ENCODE measurements around the gene COL27A1. TPM values are rescaled to one million over a fixed set of nuclear protein-coding genes. Genes with fewer than 3 reads are reported as not detected.
"Not testable (repeated sequence)": the region's sequence is repeated elsewhere in the genome, so short reads cannot be mapped to it uniquely, and the experiment has no call there.

The COL27A1 gene
- total RNA-seq, 6 experiments from 2014 or later: 22.2 to 24.1 (median 23.4) TPM

DNA sequence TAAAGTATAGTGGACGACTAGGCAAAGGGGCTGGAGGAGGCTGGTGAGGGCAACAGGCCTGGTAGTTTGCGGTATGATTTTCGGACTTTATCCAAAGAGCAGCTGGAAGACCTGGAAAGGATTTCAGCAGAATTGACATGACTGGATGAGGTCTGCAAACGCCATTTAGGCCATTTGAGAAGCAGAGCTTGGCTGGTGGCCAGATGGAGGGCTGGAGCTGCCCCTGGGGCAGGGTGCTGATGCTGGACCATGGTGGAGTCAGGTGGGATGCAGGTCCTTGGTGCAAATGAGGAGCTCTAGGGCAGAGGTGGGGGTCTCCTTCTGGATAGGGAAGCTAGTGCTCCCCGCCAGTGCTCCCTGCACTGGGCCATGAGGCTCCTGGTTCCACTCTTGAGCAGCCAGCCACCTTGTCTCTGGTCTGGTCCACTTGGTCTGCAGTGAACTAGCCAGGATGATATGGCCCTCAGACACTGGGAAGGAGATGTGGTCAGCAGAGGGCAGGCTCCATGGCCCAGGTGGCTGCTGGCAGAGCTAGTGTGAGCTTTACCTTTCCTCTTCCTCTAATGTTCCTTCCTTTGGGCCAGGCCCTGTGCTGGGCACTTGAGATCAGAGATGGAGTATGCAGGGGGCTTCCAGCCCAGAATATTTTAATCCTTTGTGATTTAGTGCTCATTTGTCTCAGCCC, 31.4 kb downstream of the COL27A1 start:
- no peak for DNase-seq
- Mint-ChIP-seq H3K4me1 (ENCODE audit: low read depth) (peaks cover 33% of the 10 kb centered on the region), H3K4me3 (no peak overlapping the region), H3K27me3 (ENCODE audit: insufficient read depth) (peaks cover 9% of the 10 kb centered on the region; the same call in 1 of the 2 replicates), H3K27ac (no peak overlapping the region), H3K9me3 (peaks cover 8% of the 10 kb centered on the region; the same call in 1 of the 2 replicates), H3K36me3 (ENCODE audit: low read depth) (peaks cover 55% of the 10 kb centered on the region)
- TF ChIP-seq, protein P1, sequence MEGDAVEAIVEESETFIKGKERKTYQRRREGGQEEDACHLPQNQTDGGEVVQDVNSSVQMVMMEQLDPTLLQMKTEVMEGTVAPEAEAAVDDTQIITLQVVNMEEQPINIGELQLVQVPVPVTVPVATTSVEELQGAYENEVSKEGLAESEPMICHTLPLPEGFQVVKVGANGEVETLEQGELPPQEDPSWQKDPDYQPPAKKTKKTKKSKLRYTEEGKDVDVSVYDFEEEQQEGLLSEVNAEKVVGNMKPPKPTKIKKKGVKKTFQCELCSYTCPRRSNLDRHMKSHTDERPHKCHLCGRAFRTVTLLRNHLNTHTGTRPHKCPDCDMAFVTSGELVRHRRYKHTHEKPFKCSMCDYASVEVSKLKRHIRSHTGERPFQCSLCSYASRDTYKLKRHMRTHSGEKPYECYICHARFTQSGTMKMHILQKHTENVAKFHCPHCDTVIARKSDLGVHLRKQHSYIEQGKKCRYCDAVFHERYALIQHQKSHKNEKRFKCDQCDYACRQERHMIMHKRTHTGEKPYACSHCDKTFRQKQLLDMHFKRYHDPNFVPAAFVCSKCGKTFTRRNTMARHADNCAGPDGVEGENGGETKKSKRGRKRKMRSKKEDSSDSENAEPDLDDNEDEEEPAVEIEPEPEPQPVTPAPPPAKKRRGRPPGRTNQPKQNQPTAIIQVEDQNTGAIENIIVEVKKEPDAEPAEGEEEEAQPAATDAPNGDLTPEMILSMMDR (IDR thresholded peaks at IDR 0.05): no peak; the same call in 1 of the 2 replicates

DNA sequence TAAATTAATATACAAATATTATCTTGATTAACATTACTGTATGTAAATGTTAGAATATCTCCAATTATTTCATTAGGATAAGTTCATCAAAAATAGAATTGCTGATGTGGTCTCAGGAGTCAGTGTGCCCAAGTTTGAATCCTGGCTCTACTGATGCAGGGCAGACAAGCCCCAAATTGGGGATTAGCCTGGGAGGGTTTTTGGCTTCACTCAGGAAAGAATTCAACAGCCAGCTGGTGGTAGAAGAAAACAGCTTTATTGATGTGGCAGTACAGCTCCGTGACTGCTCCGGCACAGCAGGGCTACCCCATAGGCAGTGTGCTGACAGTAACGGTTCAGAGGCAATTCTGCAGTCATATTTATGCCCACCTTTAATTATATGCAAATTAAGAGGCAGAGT, 32.5 kb downstream of the COL27A1 start:
- TF ChIP-seq, protein P1 (IDR thresholded peaks at IDR 0.05): no peak
- DNase-seq: no peak
- Mint-ChIP-seq H3K4me3 (no peak overlapping the region), H3K4me1 (ENCODE audit: low read depth) (peaks cover 25% of the 10 kb centered on the region), H3K36me3 (ENCODE audit: low read depth) (peaks cover 56% of the 10 kb centered on the region), H3K27ac (no peak overlapping the region), H3K27me3 (ENCODE audit: insufficient read depth) (peaks cover 6% of the 10 kb centered on the region; the same call in 1 of the 2 replicates), H3K9me3 (peaks cover 8% of the 10 kb centered on the region; the same call in 1 of the 2 replicates)

DNA sequence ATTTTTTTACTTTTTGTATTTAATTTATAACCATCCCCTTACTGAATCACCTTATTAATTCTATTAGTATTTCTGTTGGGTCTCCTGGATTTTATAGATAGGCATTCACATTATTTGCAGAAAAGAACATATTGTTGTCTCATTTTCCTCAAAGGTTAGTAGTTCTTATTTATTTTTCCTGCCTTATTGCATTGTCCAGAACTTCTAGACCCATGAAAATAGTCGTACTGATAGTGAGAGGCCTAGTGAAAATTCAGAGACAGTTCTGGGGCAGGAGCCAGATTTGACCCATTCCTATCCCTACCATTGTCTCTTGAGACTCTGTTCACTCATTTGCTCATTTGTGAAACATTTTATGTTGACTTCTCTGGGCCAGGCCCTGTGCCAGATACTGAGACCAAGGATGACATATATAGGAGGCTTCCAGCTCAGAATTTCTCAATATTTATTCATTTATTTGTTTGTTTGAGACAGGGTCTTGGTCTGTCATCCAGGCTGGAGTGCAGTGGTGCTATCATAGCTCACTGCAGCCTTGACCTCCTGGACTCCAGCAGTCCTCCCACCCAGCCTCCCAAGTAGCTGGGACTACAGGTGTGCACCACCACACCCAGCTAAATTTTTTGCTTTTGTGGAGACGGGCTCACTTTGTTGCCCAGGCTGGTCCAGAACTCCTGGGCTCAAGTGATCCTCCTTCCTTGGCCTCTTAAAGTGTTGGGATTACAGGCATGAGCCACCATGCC, 34.7 kb downstream of the COL27A1 start:
- Mint-ChIP-seq H3K4me1 (ENCODE audit: low read depth) (peaks cover 3% of the 10 kb centered on the region; the same call in 1 of the 2 replicates), H3K27me3 (ENCODE audit: insufficient read depth) (peaks cover 3% of the 10 kb centered on the region; the same call in 1 of the 2 replicates), H3K36me3 (ENCODE audit: low read depth) (peaks cover 61% of the 10 kb centered on the region)

DNA sequence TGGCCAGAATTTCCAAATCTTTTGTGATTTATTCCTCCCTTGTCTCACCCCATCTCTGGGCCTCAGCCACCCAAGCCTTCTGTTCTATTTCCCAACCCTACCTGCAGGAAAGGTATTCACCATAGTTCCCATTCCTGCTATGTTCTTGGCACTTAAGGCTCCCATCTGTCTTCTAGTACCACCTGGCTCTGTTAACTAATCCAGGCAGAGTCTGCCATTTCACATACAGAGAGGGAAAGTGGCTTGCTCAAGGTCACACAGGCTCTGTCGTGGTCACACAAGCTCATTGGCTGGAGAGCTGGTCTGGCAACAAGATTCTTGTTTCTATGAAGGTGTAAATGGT, 35.2 kb downstream of the COL27A1 start:
- DNase-seq: no peak
- H3K4me3 Mint-ChIP-seq: no peak overlapping the region
- TF ChIP-seq, protein P1 (IDR thresholded peaks at IDR 0.05): no peak
- peaks cover 3% of the 10 kb centered on the region; the same call in 1 of the 2 replicates for H3K27me3 Mint-ChIP-seq (ENCODE audit: insufficient read depth)
- no peaks in the 10 kb centered on the region; the same call in 1 of the 2 replicates for H3K4me1 Mint-ChIP-seq (ENCODE audit: low read depth)
- peaks cover 8% of the 10 kb centered on the region; the same call in 1 of the 2 replicates for H3K9me3 Mint-ChIP-seq
- peaks cover 61% of the 10 kb centered on the region for H3K36me3 Mint-ChIP-seq (ENCODE audit: low read depth)
- no peak overlapping the region for H3K27ac Mint-ChIP-seq

More for the DNA sequence above, 34.7 kb downstream of the COL27A1 start:
- Mint-ChIP-seq H3K9me3 (peaks cover 8% of the 10 kb centered on the region; the same call in 1 of the 2 replicates), H3K27ac (no peak overlapping the region), H3K4me3 (no peak overlapping the region)
- TF ChIP-seq, protein P1 (IDR thresholded peaks at IDR 0.05): no peak
- no peak for DNase-seq

DNA sequence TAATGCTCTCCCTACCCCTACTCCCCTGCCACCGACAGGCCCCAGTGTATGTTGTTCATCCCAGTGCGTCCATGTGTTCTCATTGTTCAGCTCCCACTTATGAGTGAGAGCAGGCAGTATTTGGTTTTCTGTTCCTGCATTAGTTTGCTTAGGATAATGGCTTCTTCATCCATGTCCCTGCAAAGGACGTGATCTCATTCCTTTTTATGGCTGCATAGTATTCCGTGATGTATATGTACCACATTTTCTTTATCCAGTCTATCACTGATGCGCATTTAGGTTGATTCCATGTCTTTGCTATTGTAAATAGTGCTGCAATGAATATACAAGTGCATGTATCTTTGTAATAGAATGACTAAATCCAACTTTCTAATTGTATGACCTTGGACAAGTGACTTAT, 36.1 kb downstream of the COL27A1 start:
- H3K27me3 Mint-ChIP-seq (ENCODE audit: insufficient read depth); DNase-seq; H3K4me3 Mint-ChIP-seq; H3K27ac Mint-ChIP-seq; H3K4me1 Mint-ChIP-seq (ENCODE audit: low read depth); H3K9me3 Mint-ChIP-seq: not testable (repeated sequence)
- H3K36me3 Mint-ChIP-seq (ENCODE audit: low read depth): peaks cover 52% of the 10 kb centered on the region

DNA sequence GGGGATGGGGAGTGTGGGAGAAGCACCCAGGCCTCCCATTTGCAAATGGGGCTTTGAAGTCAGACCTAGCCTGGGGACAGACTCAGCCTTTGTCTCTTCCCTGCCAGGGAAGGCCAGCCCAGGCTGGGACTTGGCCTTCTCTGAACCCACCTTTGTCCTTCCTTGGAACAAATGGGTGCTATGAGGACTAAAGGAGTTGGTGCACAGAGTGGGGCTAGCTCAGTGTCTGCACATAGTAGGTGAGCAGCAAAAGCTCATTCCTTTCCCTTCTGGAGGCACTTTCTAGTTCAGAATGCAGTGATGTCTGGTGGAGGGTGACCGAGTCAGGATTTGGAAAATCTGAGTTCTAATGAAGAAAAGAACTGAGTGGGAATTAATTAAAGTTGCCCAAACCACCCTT, 37.2 kb downstream of the COL27A1 start:
- Mint-ChIP-seq H3K9me3 (peaks cover 8% of the 10 kb centered on the region; the same call in 1 of the 2 replicates), H3K27me3 (ENCODE audit: insufficient read depth) (no peaks in the 10 kb centered on the region), H3K4me3 (no peak overlapping the region), H3K27ac (no peak overlapping the region), H3K4me1 (ENCODE audit: low read depth) (no peaks in the 10 kb centered on the region), H3K36me3 (ENCODE audit: low read depth) (peaks cover 46% of the 10 kb centered on the region)
- DNase-seq: no peak
- TF ChIP-seq, protein P1 (IDR thresholded peaks at IDR 0.05): no peak

Measured in HFFc6 (cell line).